ENCODE measurements around the gene MYO9B. TPM values are rescaled to one million over a fixed set of nuclear protein-coding genes. Genes with fewer than 3 reads are reported as not detected.

Gene MYO9B
- total and polyA plus RNA-seq, 11 donors = 24.2 to 89.4 (median 31.3) TPM

DNA sequence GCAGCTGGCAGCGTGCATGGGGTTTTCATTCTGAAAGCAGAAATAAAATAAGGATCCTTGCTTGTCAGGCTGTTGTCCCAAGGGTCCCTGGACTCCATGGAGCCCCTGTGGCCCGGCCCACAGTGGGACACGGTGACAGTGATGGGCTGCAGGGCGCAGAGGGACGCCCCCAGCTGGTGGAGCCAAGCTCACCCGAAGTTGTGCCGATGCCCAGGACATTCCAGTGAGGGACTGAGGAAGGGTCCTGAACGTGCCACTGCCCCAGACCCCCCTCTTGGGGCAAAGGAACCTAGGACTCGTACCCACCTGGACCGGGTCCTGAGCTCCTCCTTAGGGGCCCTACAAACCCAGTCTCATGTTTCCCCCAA is 35.0 kb downstream of the MYO9B start:
- H3K4me1 ChIP-seq = peaks cover 4 to 95% (median 28%) of the 10 kb centered on the region in 12 donors
- WGBS, 4 donors = 85 to 92% (median 90%) methylated on average over 6 to 10 of the region's 10 CpGs
- no peak for DNase-seq
- no peak for ATAC-seq
- peak overlapping the region in 1 of 12 donors; percentile 7 for H3K4me3 ChIP-seq
- no peak for TF ChIP-seq POLR2A (IDR thresholded peaks at IDR 0.05)
- no peak for TF ChIP-seq CTCF (IDR thresholded peaks at IDR 0.05)
- intact Hi-C loops (cut with DNase I) = no loop called here
- H3K27ac ChIP-seq = peak overlapping the region in 8 of 12 donors; percentile 13 to 93 (median 50)
- peaks cover 0 to 42% (median 6%) of the 10 kb centered on the region in 9 donors for H3K36me3 ChIP-seq
- H3K9me3 ChIP-seq = no peaks in the 10 kb centered on the region
- H3K27me3 ChIP-seq = no peaks in the 10 kb centered on the region

DNA sequence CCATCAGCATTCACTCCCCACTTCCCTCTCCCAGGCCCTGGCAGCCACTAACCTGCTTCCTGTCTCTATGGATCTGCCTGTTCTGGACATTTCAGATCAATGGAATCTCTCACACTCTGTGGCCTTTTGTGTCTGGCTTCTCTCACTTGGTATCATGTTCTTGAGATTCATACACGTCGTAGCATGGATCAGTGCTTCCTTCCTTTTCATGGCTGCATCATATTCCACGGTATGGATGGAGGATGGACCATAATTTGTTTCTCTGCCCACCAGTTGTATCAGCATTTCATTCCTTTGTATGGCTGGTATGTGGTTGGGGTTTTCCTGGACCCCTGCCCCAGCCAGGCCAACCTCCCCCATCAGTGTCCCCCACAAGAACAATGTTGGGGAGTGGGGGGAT is 36.2 kb downstream of the MYO9B start:
- H3K27me3 ChIP-seq = no peaks in the 10 kb centered on the region
- WGBS, 4 donors = 77 to 97% (median 88%) methylated on average over 3 of the region's 3 CpGs
- DNase-seq (no peak), ATAC-seq (no peak)
- intact Hi-C loops (cut with DNase I) = no loop called here
- H3K4me1 ChIP-seq = peaks cover 4 to 96% (median 28%) of the 10 kb centered on the region in 12 donors
- H3K4me3 ChIP-seq = no peak overlapping the region
- TF ChIP-seq POLR2A (IDR thresholded peaks at IDR 0.05) (no peak), CTCF (IDR thresholded peaks at IDR 0.05) (no peak)
- peaks cover 0 to 33% (median 0%) of the 10 kb centered on the region in 9 donors for H3K36me3 ChIP-seq
- no peaks in the 10 kb centered on the region for H3K9me3 ChIP-seq
- peak overlapping the region in 1 of 12 donors; percentile 93 for H3K27ac ChIP-seq

- WGBS, 4 donors = 69 to 78% (median 75%) methylated on average over 12 to 17 of the region's 17 CpGs
Observed at GRCh38 chr19:17112271-17112670, 36.7 kb downstream of the MYO9B start.

DNA sequence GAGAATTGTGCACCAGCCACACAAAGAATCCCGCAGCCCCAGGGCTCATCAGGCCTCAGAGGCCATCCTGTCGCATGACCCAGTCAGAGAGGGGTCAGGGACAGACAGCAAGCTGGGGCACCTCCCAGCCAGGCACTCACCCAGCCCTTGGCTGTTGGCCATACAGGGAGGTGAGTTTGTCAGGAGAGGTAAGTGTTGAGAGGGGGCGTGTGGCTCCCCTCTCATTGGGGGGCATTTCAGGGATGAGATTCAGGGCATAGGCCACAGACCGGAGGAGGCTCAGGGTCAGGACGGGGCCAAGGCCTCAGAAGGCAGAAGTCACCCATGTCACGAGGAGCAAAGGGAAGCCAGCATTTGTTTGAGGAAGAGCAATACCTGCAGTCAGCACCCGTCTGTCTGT is 37.1 kb downstream of the MYO9B start:
- Histone ChIP-seq H3K36me3 (peaks cover 0 to 28% (median 0%) of the 10 kb centered on the region in 9 donors), H3K27ac (peak overlapping the region in 2 of 12 donors; percentile 18 to 93), H3K4me1 (peaks cover 4 to 95% (median 21%) of the 10 kb centered on the region in 12 donors), H3K4me3 (no peak overlapping the region), H3K27me3 (no peaks in the 10 kb centered on the region), H3K9me3 (no peaks in the 10 kb centered on the region)
- 81 to 93% (median 84%) methylated on average over 7 of the region's 7 CpGs for WGBS, 4 donors
- intact Hi-C loops (cut with DNase I) = no loop called here
- DNase-seq = no peak
- no peak for TF ChIP-seq POLR2A (IDR thresholded peaks at IDR 0.05)
- TF ChIP-seq CTCF (IDR thresholded peaks at IDR 0.05) = no peak
- no peak for ATAC-seq

More at GRCh38 chr19:17112271-17112670, 36.7 kb downstream of the MYO9B start:
- no peaks in the 10 kb centered on the region for H3K9me3 ChIP-seq
- DNase-seq (no peak), ATAC-seq (no peak)
- peak overlapping the region in 2 of 12 donors; percentile 18 to 93 for H3K27ac ChIP-seq
- H3K4me3 ChIP-seq = no peak overlapping the region
- H3K27me3 ChIP-seq = no peaks in the 10 kb centered on the region
- TF ChIP-seq CTCF (IDR thresholded peaks at IDR 0.05) (no peak), POLR2A (IDR thresholded peaks at IDR 0.05) (no peak)
- H3K4me1 ChIP-seq = peaks cover 4 to 95% (median 26%) of the 10 kb centered on the region in 12 donors
- intact Hi-C loops (cut with DNase I) = no loop called here
- peaks cover 0 to 29% (median 0%) of the 10 kb centered on the region in 9 donors for H3K36me3 ChIP-seq

Measured in heart left ventricle (tissue), 16 donors.